GM21619 (cell line): Measurements from ENCODE around the gene GABRR3.

Experiments used
- ATAC-seq: cut with Tn5 transposase; IDR thresholded peaks from one replicate; pipeline ENCODE4 v1.9.1; 2021; ENCODE audit not compliant: unreplicated experiment

GABRR3 gene

GRCh38 chr3:98035208-98035607 lies at the start of gene GABRR3:
TSS of gene GABRR3 (minus strand) at chr3:98035315. CDS start at chr3:98034987, 328 bp downstream.
- ATAC-seq, result no peak

GRCh38 chr3:98073486-98073885 lies 38.4 kb upstream of the GABRR3 start:
- no peak for ATAC-seq

- no peak for ATAC-seq
These were observed 35.7 kb upstream of the GABRR3 start for GRCh38 chr3:98070840-98071239.

GRCh38 chr3:98068824-98069223 lies 33.7 kb upstream of the GABRR3 start:
- ATAC-seq, result no peak

GRCh38 chr3:98058244-98058960 lies 23.3 kb upstream of the GABRR3 start:
- ATAC-seq, result no peak

- no peak for ATAC-seq
These were observed 22.5 kb upstream of the GABRR3 start for GRCh38 chr3:98057631-98058030.

GRCh38 chr3:98056035-98056434 lies 20.9 kb upstream of the GABRR3 start:
- ATAC-seq, result no peak

GRCh38 chr3:98049271-98049670 lies 14.2 kb upstream of the GABRR3 start:
- ATAC-seq, result no peak

GRCh38 chr3:98048586-98048985 lies 13.5 kb upstream of the GABRR3 start:
- no peak for ATAC-seq

- no peak for ATAC-seq
These were observed 6.2 kb upstream of the GABRR3 start for GRCh38 chr3:98041350-98041749.

GRCh38 chr3:98039322-98040024 lies 4.4 kb upstream of the GABRR3 start:
- peak; percentile 96 for ATAC-seq

- peak; percentile 27 for ATAC-seq
These were observed 3.8 kb upstream of the GABRR3 start for GRCh38 chr3:98038876-98039275.

GRCh38 chr3:98038286-98038685 lies 3.2 kb upstream of the GABRR3 start:
- ATAC-seq, result no peak

GRCh38 chr3:98034486-98034885 lies 629 bp downstream of the GABRR3 start:
- ATAC-seq, result no peak

- no peak for ATAC-seq
These were observed 1.1 kb downstream of the GABRR3 start for GRCh38 chr3:98034036-98034435.

GRCh38 chr3:98032904-98033303 lies 2.2 kb downstream of the GABRR3 start:
- no peak for ATAC-seq

GRCh38 chr3:98032265-98032664 lies 2.9 kb downstream of the GABRR3 start:
- ATAC-seq, result no peak

GRCh38 chr3:98029083-98029482 lies 6.0 kb downstream of the GABRR3 start:
- ATAC-seq, result no peak

- peak; percentile 37 for ATAC-seq
These were observed 8.0 kb downstream of the GABRR3 start for GRCh38 chr3:98027085-98027446.

- ATAC-seq, result peak; percentile 56
These were observed 8.6 kb downstream of the GABRR3 start for GRCh38 chr3:98026425-98027084.

- ATAC-seq, result no peak
These were observed 9.6 kb downstream of the GABRR3 start for GRCh38 chr3:98025392-98025945.
